ENCODE data around the gene ABCB11. TPM values are rescaled to one million over a fixed set of nuclear protein-coding genes. Genes with fewer than 3 reads are reported as not detected.

Gene ABCB11
- total and polyA plus RNA-seq, 5 experiments from 2014 or later, result 0.08 TPM; not detected in 4

Other genes with a start within 250 kb of the ABCB11 start
- under 1 TPM in 1 of 2 experiments, not detected in 1; 0.55 TPM for gene NOSTRIN, start 228.7 kb downstream of the ABCB11 start, total RNA-seq
- gene NOSTRIN, start 228.7 kb downstream of the ABCB11 start, polyA plus RNA-seq, result not detected
- under 1 TPM in 1 of 2 experiments, not detected in 1; 0.26 TPM for gene SPC25, start 140.9 kb downstream of the ABCB11 start, total RNA-seq
- not detected for gene SPC25, start 140.9 kb downstream of the ABCB11 start, polyA plus RNA-seq
- not detected for gene G6PC2, start 130.0 kb downstream of the ABCB11 start, total RNA-seq
- gene G6PC2, start 130.0 kb downstream of the ABCB11 start, polyA plus RNA-seq, result not detected
- not detected for gene DHRS9, start 38.2 kb upstream of the ABCB11 start, total RNA-seq
- not detected for gene DHRS9, start 38.2 kb upstream of the ABCB11 start, polyA plus RNA-seq